H1 (cell line): Measurements from ENCODE around the gene KCNH1. TPM values are rescaled to one million over a fixed set of nuclear protein-coding genes. Genes with fewer than 3 reads are reported as not detected.

Source experiments
- CTCF ChIA-PET: fragments of 300-600 bp; sonication (Branson Sonifier 250); formaldehyde crosslinking; loops from one replicate; lab custom pipeline; 2021; ENCODE audit not compliant: partially characterized antibody; lab: Charles Lee
- POLR2A ChIA-PET: fragments of 300-600 bp; sonication (Branson Sonifier 250); formaldehyde crosslinking; loops from one replicate; lab custom pipeline; 2021; ENCODE audit warnings: inconsistent platforms; ENCODE audit not compliant: partially characterized antibody; lab: Charles Lee
- DNase-seq, 2 experiments: peaks; one replicate each; pipeline versions ENCODE4 v3.0.0 to v3.0.0-alpha.2; 2010 to 2022; ENCODE audit warnings: low spot score in 2 of 2, low read depth in 1 of 2, mixed read lengths in 1 of 2
- FAIRE-seq: peaks from 2 replicates; lab custom pipeline; 2011; peaks lifted over from hg19 to GRCh38; lab: Jason Lieb, UNC
- H2AFZ ChIP-seq: 2 replicates; pipeline ENCODE4 v1.8.1; 2012; ENCODE audit warnings: low read length, inconsistent platforms
- H2AK5ac ChIP-seq: 2 replicates; pipeline ENCODE4 v1.6.1; 2013; ENCODE audit warnings: low read depth, low read length
- H2BK120ac ChIP-seq: replicated peaks from 2 replicates; pipeline ENCODE3; 2013; ENCODE audit warnings: low read depth, low read length, inconsistent platforms
- H2BK12ac ChIP-seq: 2 replicates; pipeline ENCODE4 v1.6.1; 2013; ENCODE audit warnings: low read depth, low read length
- H2BK15ac ChIP-seq: 2 replicates; pipeline ENCODE4 v1.6.1; 2013; ENCODE audit warnings: low read length
- H2BK20ac ChIP-seq: 2 replicates; pipeline ENCODE4 v1.6.1; 2013; ENCODE audit warnings: low read length
- H2BK5ac ChIP-seq: 2 replicates; pipeline ENCODE4 v1.6.1; 2013; ENCODE audit warnings: low read depth, low read length
- H3K14ac ChIP-seq: 2 replicates; pipeline ENCODE4 v1.6.1; 2013; ENCODE audit warnings: inconsistent platforms; ENCODE audit not compliant: insufficient read length
- H3K18ac ChIP-seq: 2 replicates; pipeline ENCODE4 v1.6.1; 2013; ENCODE audit warnings: low read length; ENCODE audit errors: extremely low read depth
- H3K23ac ChIP-seq: 2 replicates; pipeline ENCODE4 v1.6.1; 2013; ENCODE audit warnings: inconsistent platforms; ENCODE audit not compliant: insufficient read length
- H3K23me2 ChIP-seq: 2 replicates; pipeline ENCODE4 v1.6.1; 2013; ENCODE audit warnings: low read depth, low read length
- H3K27ac ChIP-seq: 2 replicates; pipeline ENCODE4 v1.6.1; 2011; ENCODE audit warnings: low read depth, low read length, inconsistent platforms
- H3K27me3 ChIP-seq, 4 experiments: replicated peaks in 1 of 4; 1 replicate in 1 of 4; 2 replicates in 3 of 4; pipeline versions ENCODE4 v1.6.1 to v1.8.1; 2011 to 2013; ENCODE audit warnings: low read length in 3 of 4, mild to moderate bottlenecking in 3 of 4, inconsistent platforms in 2 of 4, mixed read lengths in 2 of 4, moderate library complexity in 1 of 4; ENCODE audit not compliant: control insufficient read depth in 3 of 4, insufficient read depth in 3 of 4; ENCODE audit errors: extremely low read depth in 1 of 4
- H3K36me3 ChIP-seq, 4 experiments: 2 replicates each; pipeline versions ENCODE4 v1.6.1 to v1.8.1; 2011 to 2013; ENCODE audit warnings: mild to moderate bottlenecking in 4 of 4, low read length in 3 of 4, moderate library complexity in 2 of 4, control low read depth in 1 of 4, inconsistent platforms in 1 of 4; ENCODE audit not compliant: insufficient read depth in 4 of 4, control insufficient read depth in 2 of 4
- H3K4ac ChIP-seq: replicated peaks from 2 replicates; pipeline ENCODE3; 2013; ENCODE audit warnings: low read length, low read depth, mixed read lengths, inconsistent platforms; ENCODE audit not compliant: insufficient read length
- H3K4me1 ChIP-seq, 4 experiments: replicated peaks in 1 of 4; 1 replicate in 1 of 4; 2 replicates in 3 of 4; pipeline versions ENCODE4 v1.6.1 to v1.8.1; 2011 to 2013; ENCODE audit warnings: low read length in 3 of 4, inconsistent platforms in 2 of 4, mixed read lengths in 1 of 4; ENCODE audit not compliant: insufficient read depth in 4 of 4, control insufficient read depth in 3 of 4
- H3K4me2 ChIP-seq, 2 experiments: 2 replicates each; pipeline versions ENCODE4 v1.6.1 to v1.8.1; 2011 to 2013; ENCODE audit warnings: low read depth in 2 of 2, low read length in 2 of 2, control low read depth in 1 of 2, inconsistent platforms in 1 of 2, mild to moderate bottlenecking in 1 of 2; ENCODE audit not compliant: insufficient read depth in 1 of 2
- H3K4me3 ChIP-seq, 4 experiments: fragments of 200-600, 300-600 bp in 1 of 4; sonication (generic), shearing (Covaris generic), sonication (Bioruptor Twin) in 1 of 4; 2 replicates each; pipeline versions ENCODE4 v1.5.1 to v1.8.1; 2011 to 2016; ENCODE audit warnings: low read length in 4 of 4, low read depth in 3 of 4, control low read depth in 2 of 4, inconsistent platforms in 2 of 4, mild to moderate bottlenecking in 2 of 4, mixed read lengths in 1 of 4, moderate library complexity in 1 of 4; ENCODE audit not compliant: insufficient read depth in 2 of 4; ENCODE audit errors: extremely low read depth in 1 of 4
- H3K56ac ChIP-seq: replicated peaks from 2 replicates; pipeline ENCODE3; 2013; ENCODE audit warnings: low read depth, mild to moderate bottlenecking, mixed read lengths, low read length, inconsistent platforms; ENCODE audit not compliant: insufficient read length
- H3K79me1 ChIP-seq: 2 replicates; pipeline ENCODE4 v1.6.1; 2013; ENCODE audit warnings: low read depth, low read length, control low read depth
- H3K79me2 ChIP-seq, 2 experiments: 2 replicates each; pipeline versions ENCODE4 v1.6.1 to v1.8.1; 2012 to 2013; ENCODE audit warnings: low read length in 2 of 2, mild to moderate bottlenecking in 2 of 2, inconsistent platforms in 1 of 2; ENCODE audit not compliant: insufficient read depth in 2 of 2, control insufficient read depth in 1 of 2
- H3K9ac ChIP-seq, 4 experiments: replicated peaks in 1 of 4; 1 replicate in 1 of 4; 2 replicates in 3 of 4; pipeline versions ENCODE4 v1.6.1 to v1.8.1; 2011 to 2013; ENCODE audit warnings: low read depth in 3 of 4, low read length in 3 of 4, control low read depth in 2 of 4, mild to moderate bottlenecking in 2 of 4, moderate library complexity in 2 of 4, inconsistent platforms in 1 of 4; ENCODE audit errors: extremely low read depth in 1 of 4
- H3K9me3 ChIP-seq, 2 experiments: 2 replicates each; pipeline versions ENCODE4 v1.6.1 to v1.8.1; 2012 to 2013; ENCODE audit warnings: mild to moderate bottlenecking in 2 of 2, moderate library complexity in 2 of 2, control low read depth in 1 of 2, inconsistent platforms in 1 of 2, low read depth in 1 of 2, low read length in 1 of 2, mixed read lengths in 1 of 2; ENCODE audit not compliant: insufficient read depth in 2 of 2
- H4K20me1 ChIP-seq, 2 experiments: replicated peaks in 1 of 2; 2 replicates each; pipeline versions ENCODE3 to v1.8.1; 2011 to 2013; ENCODE audit warnings: inconsistent platforms in 2 of 2, low read length in 2 of 2, mild to moderate bottlenecking in 1 of 2; ENCODE audit not compliant: insufficient read depth in 2 of 2, control insufficient read depth in 1 of 2
- H4K5ac ChIP-seq: 2 replicates; pipeline ENCODE4 v1.6.1; 2013; ENCODE audit warnings: low read length, low read depth, mixed read lengths, inconsistent platforms; ENCODE audit not compliant: insufficient read length
- H4K8ac ChIP-seq: 2 replicates; pipeline ENCODE4 v1.8.0; 2013; ENCODE audit warnings: mild to moderate bottlenecking, moderate library complexity, low read length, inconsistent platforms; ENCODE audit not compliant: insufficient read depth; ENCODE audit errors: extremely low read depth
- H4K91ac ChIP-seq: replicated peaks from 2 replicates; pipeline ENCODE3; 2013; ENCODE audit warnings: low read length, mixed read lengths, inconsistent platforms; ENCODE audit not compliant: insufficient read length
- CBX8 ChIP-seq: fragments of 300-800, 300-1000 bp; sonication (generic); IDR thresholded peaks from 2 replicates; pipeline ENCODE4 v1.7.1; 2016; ENCODE audit warnings: low read depth, low read length, borderline replicate concordance
- KDM5A ChIP-seq: fragments of 200-600 bp; IDR thresholded peaks from 2 replicates; pipeline ENCODE4 v1.7.1; 2012; ENCODE audit warnings: mild to moderate bottlenecking, low read length, inconsistent platforms, mixed read lengths
- POLR2A ChIP-seq, 2 experiments: IDR thresholded peaks; 1 replicate in 1 of 2; 2 replicates in 1 of 2; pipeline ENCODE4 v1.6.1; 2011; ENCODE audit warnings: low read depth in 2 of 2, low read length in 2 of 2, mild to moderate bottlenecking in 2 of 2; ENCODE audit errors: control extremely low read depth in 1 of 2
- WGBS, 2 experiments: shearing (Covaris generic) in 1 of 2; methylation state at CpG; one replicate each; pipeline versions ENCODE4 v1.1.6 to v1.1.7; 2013 to 2015; ENCODE audit warnings: low lambda C conversion rate in 2 of 2, mixed read lengths in 2 of 2, inconsistent platforms in 1 of 2, low coverage in 1 of 2, missing lambda C conversion rate in 1 of 2; ENCODE audit not compliant: insufficient replicate concordance in 2 of 2, insufficient coverage in 1 of 2, insufficient read length in 1 of 2; ENCODE audit errors: extremely low coverage in 1 of 2, missing lambda C conversion rate in 1 of 2; 5-methylcytosine and 5-hydroxymethylcytosine counted together
- polyA plus RNA-seq, 7 experiments: library from polyadenylated mRNA; depleted of rRNA in 3 of 7; stranded (reverse) in 5 of 7; unstranded in 2 of 7; fragments of >200 nt in 5 of 7; fragments of 200-250 nt in 2 of 7; gene quantifications; 1 replicate in 5 of 7; 2 replicates in 1 of 7; 4 replicates in 1 of 7; pipeline versions ENCODE4 v1.2.1 to v1.2.3, GENCODE V29; 2011 to 2013; ENCODE audit warnings: missing spikeins in 2 of 7, mixed read lengths in 2 of 7
- total RNA-seq: library from RNA; stranded (reverse); fragmentation: NEBNext Ultra II Directional; extraction: Animal tissue kit (Norgen Biotek cat#: 25700); gene quantifications from 2 replicates; pipeline ENCODE4 v1.2.1, GENCODE V29; 2021

The KCNH1 gene
- total and polyA plus RNA-seq, 2 of the 8 experiments (the other 6 are each of a cell fraction or from before 2014, with no cell fraction given) = 0.27 to 0.34 TPM

- Histone ChIP-seq H3K79me2 (no peaks in the 10 kb centered on the region), H3K4me2 (no peak overlapping the region), H2BK15ac (no peak overlapping the region), H2BK20ac (no peak overlapping the region), H3K23ac (no peak overlapping the region), H2BK12ac (no peak overlapping the region), H4K91ac (no peak overlapping the region), H2BK5ac (no peak overlapping the region), H4K20me1 (no peaks in the 10 kb centered on the region), H4K5ac (no peak overlapping the region), H3K27me3 (no peaks in the 10 kb centered on the region), H3K9ac (no peak overlapping the region), H3K36me3 (no peaks in the 10 kb centered on the region), H3K27ac (no peak overlapping the region), H3K56ac (no peak overlapping the region), H3K18ac (no peak overlapping the region), H3K79me1 (no peaks in the 10 kb centered on the region), H4K8ac (no peak overlapping the region), H2AK5ac (no peak overlapping the region)
- FAIRE-seq = no peak
- CTCF ChIA-PET = interaction anchor here (0.9 to 1.2 kb wide), 4 partner anchors 14 to 32 kb away, joined by 3 to 5 read pairs (median 3); no protein-coding TSS in a partner anchor
- TF ChIP-seq CBX8 (no peak), KDM5A (no peak), POLR2A (IDR thresholded peaks at IDR 0.05; ENCODE audit: control extremely low read depth in 1 of 2, low read depth in 2 of 2, low read length in 2 of 2) (no peak)
- TF ChIP-seq, all 59 proteins: peak for 0
- H3K4me1 ChIP-seq = no peaks in the 10 kb centered on the region
- 97% methylated on average over 2 of the region's 2 CpGs; no CpG with 5 or more reads in 1 of the 2 experiments for WGBS, 2 experiments
- no peak overlapping the region for H2AFZ ChIP-seq
- H3K4me3 ChIP-seq = no peak overlapping the region
- no peak for DNase-seq
- H3K9me3 ChIP-seq = no peaks in the 10 kb centered on the region
- POLR2A ChIA-PET = interaction anchor here (1.3 kb wide), 1 partner anchor 17 kb away, joined by 3 read pairs; no protein-coding TSS in a partner anchor
- no peak overlapping the region for H3K14ac ChIP-seq
- no peak overlapping the region for H2BK120ac ChIP-seq
- no peaks in the 10 kb centered on the region for H3K23me2 ChIP-seq
- no peak overlapping the region for H3K4ac ChIP-seq
Observed at GRCh38 chr1:210709701-210710100, 424.2 kb downstream of the KCNH1 start.
